ENCODE data around the gene SPIRE2. TPM values are rescaled to one million over a fixed set of nuclear protein-coding genes. Genes with fewer than 3 reads are reported as not detected.
A peak's percentile ranks its signal among the peaks of the same experiment; 100 is the strongest.

SPIRE2 gene
- total and polyA plus RNA-seq, 2 of the 4 experiments (the other 2 are of a cell fraction), result 0.72 to 1.9 TPM

DNA sequence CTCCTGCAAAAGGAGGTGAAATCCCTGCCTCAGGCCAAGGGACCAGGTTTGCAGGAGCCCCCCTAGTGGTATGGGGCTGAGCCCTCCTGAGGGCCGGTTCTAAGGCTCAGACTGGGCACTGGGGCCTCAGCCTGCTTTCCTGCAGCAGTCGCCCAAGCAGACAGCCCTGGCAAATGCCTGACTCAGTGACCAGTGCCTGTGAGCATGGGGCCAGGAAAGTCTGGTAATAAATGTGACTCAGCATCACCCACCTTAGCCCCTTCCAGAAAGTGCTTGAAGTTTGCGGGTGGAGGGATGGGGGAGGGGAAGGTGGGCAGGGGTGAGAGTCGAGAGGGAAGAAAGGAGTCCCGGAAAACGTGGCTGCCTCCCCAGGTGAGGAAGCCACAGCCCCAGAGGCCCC lies 92.4 kb downstream of the SPIRE2 start:
- peak overlapping the region; percentile 92 for H2BK5ac ChIP-seq (ENCODE audit: low read depth, low read length, poor library complexity, severe bottlenecking)
- H3K14ac ChIP-seq (replicated peaks; ENCODE audit: low read depth, low read length), result peak overlapping the region; percentile 85
- H2AK9ac ChIP-seq (replicated peaks; ENCODE audit: low read depth, low read length, poor library complexity), result peak overlapping the region; percentile 87
- DNase-seq, result peak; percentile 47
- no peak for ATAC-seq (ENCODE audit: low read depth)
- H2AK5ac ChIP-seq (ENCODE audit: low read depth, low read length), result peak overlapping the region; percentile 100
- no peak overlapping the region; the same call in 1 of the 2 replicates for H3K18ac ChIP-seq (ENCODE audit: low read depth, low read length)
- CTCF ChIA-PET, result no interaction called here
- peak overlapping the region; percentile 84 for H2AFZ ChIP-seq (replicated peaks; ENCODE audit: low read length, poor library complexity)
- H3K9me1 ChIP-seq (ENCODE audit: insufficient read depth, low read length), result peaks cover 20% of the 10 kb centered on the region
- no peaks in the 10 kb centered on the region for H3K27me3 ChIP-seq (ENCODE audit: control insufficient read depth, insufficient read depth, low read length)
- H2BK15ac ChIP-seq (ENCODE audit: low read depth, low read length), result peak overlapping the region; percentile 75; the same call in 1 of the 3 replicates
- BruUV-seq (replicated peaks), result no TSS peak
- POLR2A ChIA-PET (ENCODE audit: unreplicated experiment), result no interaction called here
- peak overlapping the region; percentile 71; the same call in 1 of the 2 replicates for H3K4me2 ChIP-seq (ENCODE audit: low read depth, low read length)
- in situ Hi-C loops (cut with MboI; ENCODE audit: low sequenced_read_pairs), result no loop called here
- H3K4me3 ChIP-seq (ENCODE audit: insufficient read depth, low read depth, low read length), result no peak overlapping the region
- dilution Hi-C loops (cut with HindIII; ENCODE audit: low sequenced_read_pairs, unreplicated experiment), result no loop called here
- H3K36me3 ChIP-seq (ENCODE audit: control insufficient read depth, insufficient read depth, low read length), result no peaks in the 10 kb centered on the region
- H3K9me3 ChIP-seq (ENCODE audit: control insufficient read depth, insufficient read depth, low read length), result no peaks in the 10 kb centered on the region
- peak overlapping the region; percentile 82; the same call in 1 of the 2 replicates for H3K23ac ChIP-seq (ENCODE audit: low read depth, low read length)
- intact Hi-C loops (cut with micrococcal nuclease), result loop anchor here (10.0 kb wide), 1 partner anchor 104 kb away; no protein-coding TSS in a partner anchor
- H3K27ac ChIP-seq (ENCODE audit: insufficient read depth, low read length), result peak overlapping the region; percentile 97
- peak overlapping the region; percentile 91 for H3K4ac ChIP-seq (ENCODE audit: low read depth, low read length)
- H2BK20ac ChIP-seq (ENCODE audit: low read depth, low read length), result peak overlapping the region; percentile 50
- peaks cover 0 to 60% of the 10 kb centered on the region in 2 experiments; a peak in 3 of 4 replicates for H3K79me1 ChIP-seq (ENCODE audit: low read depth in 1 of 2, low read length in 2 of 2)
- H2BK120ac ChIP-seq (ENCODE audit: low read depth, low read length), result peak overlapping the region; percentile 89
- peaks cover 27% of the 10 kb centered on the region for H3K4me1 ChIP-seq (ENCODE audit: control insufficient read depth, insufficient read depth, low read length)
- TF ChIP-seq ELK1 (IDR thresholded peaks at IDR 0.05; ENCODE audit: borderline replicate concordance, low read depth, low read length) (no peak), FOS (IDR thresholded peaks at IDR 0.05; ENCODE audit: low read depth, low read length) (0 out of 2 replicates have a peak, but pooled peaks have one; percentile 10)
- 0 out of 2 replicates have a peak overlapping the region, but pooled peaks have one; percentile 68 for H3K56ac ChIP-seq (ENCODE audit: extremely low read depth, insufficient read depth, low read length)
- H4K91ac ChIP-seq (ENCODE audit: insufficient read depth, low read depth, low read length), result peak overlapping the region; percentile 92
- H4K20me1 ChIP-seq (ENCODE audit: insufficient read depth, low read length), result peaks cover 21% of the 10 kb centered on the region
- H4K8ac ChIP-seq (ENCODE audit: low read depth in 2 of 2, low read length in 2 of 2), result peak overlapping the region; percentile 96 to 97
- peak overlapping the region; percentile 89 for H4K5ac ChIP-seq (ENCODE audit: low read depth, low read length)
- 0 out of 2 replicates have a peak overlapping the region, but pooled peaks have one; percentile 70 for H3K9ac ChIP-seq (ENCODE audit: low read depth, low read length)
- 33% methylated on average over 1 of the region's 6 CpGs; no CpG with 5 or more reads in 1 of the 2 experiments for whole genome bisulfite sequencing, 2 experiments (ENCODE audit: extremely low coverage in 2 of 2, insufficient read length in 1 of 2)

Other genes starting within 250 kb of the SPIRE2 start
- gene DPEP1, start 214.8 kb upstream of the SPIRE2 start, total RNA-seq (2012; rRNA removed), result not detected in 2 replicates
- not detected in 2 replicates for gene DPEP1, start 214.8 kb upstream of the SPIRE2 start, polyA plus RNA-seq (2012; rRNA removed)
- gene CHMP1A, start 170.8 kb upstream of the SPIRE2 start, total RNA-seq (2012; rRNA removed), result 99.8 and 113 TPM in 2 replicates
- 97.3 and 112 TPM in 2 replicates for gene CHMP1A, start 170.8 kb upstream of the SPIRE2 start, polyA plus RNA-seq (2012; rRNA removed)
- 0.90 and 1.1 TPM in 2 replicates for gene SPATA33, start 170.6 kb upstream of the SPIRE2 start, total RNA-seq (2012; rRNA removed)
- 3.2 and 3.4 TPM in 2 replicates for gene SPATA33, start 170.6 kb upstream of the SPIRE2 start, polyA plus RNA-seq (2012; rRNA removed)
- 18.6 and 19.5 TPM in 2 replicates for gene CDK10, start 141.8 kb upstream of the SPIRE2 start, total RNA-seq (2012; rRNA removed)
- gene CDK10, start 141.8 kb upstream of the SPIRE2 start, polyA plus RNA-seq (2012; rRNA removed), result 61.8 and 65.3 TPM in 2 replicates
- gene SPATA2L, start 126.8 kb upstream of the SPIRE2 start, total RNA-seq (2012; rRNA removed), result 4.8 and 5.0 TPM in 2 replicates
- 6.9 and 8.8 TPM in 2 replicates for gene SPATA2L, start 126.8 kb upstream of the SPIRE2 start, polyA plus RNA-seq (2012; rRNA removed)
- 1.8 and 1.9 TPM in 2 replicates for gene VPS9D1, start 107.6 kb upstream of the SPIRE2 start, total RNA-seq (2012; rRNA removed)
- gene VPS9D1, start 107.6 kb upstream of the SPIRE2 start, polyA plus RNA-seq (2012; rRNA removed), result 20.3 and 27.0 TPM in 2 replicates
- 4.1 and 4.2 TPM in 2 replicates for gene ZNF276, start 106.9 kb upstream of the SPIRE2 start, total RNA-seq (2012; rRNA removed)
- gene ZNF276, start 106.9 kb upstream of the SPIRE2 start, polyA plus RNA-seq (2012; rRNA removed), result 18.6 and 19.1 TPM in 2 replicates
- gene FANCA, start 11.8 kb upstream of the SPIRE2 start, total RNA-seq (2012; rRNA removed), result 13.3 and 13.9 TPM in 2 replicates
- 24.4 and 24.7 TPM in 2 replicates for gene FANCA, start 11.8 kb upstream of the SPIRE2 start, polyA plus RNA-seq (2012; rRNA removed)
- 119 and 127 TPM in 2 replicates for gene TCF25, start 45.1 kb downstream of the SPIRE2 start, total RNA-seq (2012; rRNA removed)
- gene TCF25, start 45.1 kb downstream of the SPIRE2 start, polyA plus RNA-seq (2012; rRNA removed), result 184 and 199 TPM in 2 replicates
- 3.8 and 4.4 TPM in 2 replicates for gene MC1R, start 90.4 kb downstream of the SPIRE2 start, total RNA-seq (2012; rRNA removed)
- 9.5 TPM in 2 replicates for gene MC1R, start 90.4 kb downstream of the SPIRE2 start, polyA plus RNA-seq (2012; rRNA removed)
- 311 and 337 TPM in 2 replicates for gene TUBB3, start 94.9 kb downstream of the SPIRE2 start, total RNA-seq (2012; rRNA removed)
- 410 and 428 TPM in 2 replicates for gene TUBB3, start 94.9 kb downstream of the SPIRE2 start, polyA plus RNA-seq (2012; rRNA removed)
- gene DEF8, start 120.3 kb downstream of the SPIRE2 start, total RNA-seq (2012; rRNA removed), result 129 and 134 TPM in 2 replicates
- 141 and 160 TPM in 2 replicates for gene DEF8, start 120.3 kb downstream of the SPIRE2 start, polyA plus RNA-seq (2012; rRNA removed)
- 3.1 and 3.4 TPM in 2 replicates for gene DBNDD1, start 191.0 kb downstream of the SPIRE2 start, total RNA-seq (2012; rRNA removed)
- gene DBNDD1, start 191.0 kb downstream of the SPIRE2 start, polyA plus RNA-seq (2012; rRNA removed), result 23.0 and 26.2 TPM in 2 replicates
- not detected in 2 replicates for gene PRDM7, start 248.9 kb downstream of the SPIRE2 start, total RNA-seq (2012; rRNA removed)
- gene PRDM7, start 248.9 kb downstream of the SPIRE2 start, polyA plus RNA-seq (2012; rRNA removed), result not detected in 2 replicates

Measured in IMR-90 (cell line).